GM23248 (cell line): ENCODE measurements around the gene ELL2.

Experiments used
- EZH2 ChIP-seq: fragments of 200-600 bp; sonication (generic); IDR thresholded peaks from 2 replicates; pipeline ENCODE4 v1.6.1; 2018; ENCODE audit warnings: antibody characterized with exemption, mild to moderate bottlenecking; ENCODE audit not compliant: insufficient read depth, poor library complexity, severe bottlenecking
- EZH2phosphoT487 ChIP-seq: fragments of 200-600 bp; sonication (generic); IDR thresholded peaks from 2 replicates; pipeline ENCODE4 v1.6.1; 2018; ENCODE audit warnings: antibody characterized with exemption, moderate library complexity, mild to moderate bottlenecking, low read depth; ENCODE audit not compliant: insufficient read depth

DNA sequence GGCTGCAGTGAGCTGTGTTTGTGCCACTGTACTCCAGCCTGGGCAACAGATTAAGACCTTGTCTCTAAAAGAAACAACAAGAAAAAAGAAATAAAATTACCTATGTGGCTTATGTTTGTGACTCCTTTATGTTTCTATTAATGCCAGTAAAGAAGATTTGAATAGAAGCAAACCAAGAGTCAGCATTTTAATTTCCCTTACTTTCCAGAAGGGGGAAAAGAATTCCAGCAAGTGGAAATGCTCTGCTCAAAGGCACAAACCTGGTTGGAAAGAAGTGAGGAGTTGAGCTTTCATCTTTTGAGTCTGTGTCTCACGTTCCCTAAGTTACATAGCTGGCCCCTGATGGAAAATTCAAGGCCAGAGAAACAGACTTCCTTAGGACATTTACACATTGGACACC is 23.6 kb upstream of the ELL2 start:
- no peak for TF ChIP-seq EZH2
- no peak for TF ChIP-seq EZH2phosphoT487
